H9 (cell line): ENCODE measurements around the gene DPP3. TPM values are rescaled to one million over a fixed set of nuclear protein-coding genes. Genes with fewer than 3 reads are reported as not detected.
A peak's percentile ranks its signal among the peaks of the same experiment; 100 is the strongest.
"Not testable (repeated sequence)": the region's sequence is repeated elsewhere in the genome, so short reads cannot be mapped to it uniquely, and the experiment has no call there.

ENCODE experiments used
- DNase-seq: peaks from one replicate; pipeline ENCODE4 v3.0.0-alpha.2; 2017
- H2AFZ ChIP-seq: one replicate; pipeline ENCODE4 v1.6.1; 2013; ENCODE audit warnings: mild to moderate bottlenecking, low read length, control low read depth, moderate library complexity
- H2AK5ac ChIP-seq: 2 replicates; pipeline ENCODE4 v1.6.1; 2013; ENCODE audit warnings: low read length, control low read depth, mixed read lengths; ENCODE audit not compliant: insufficient read length
- H2BK120ac ChIP-seq: one replicate; pipeline ENCODE4 v1.6.1; 2013; ENCODE audit warnings: low read depth, mild to moderate bottlenecking, low read length, control low read depth, inconsistent platforms; ENCODE audit not compliant: poor library complexity, severe bottlenecking
- H2BK12ac ChIP-seq: 2 replicates; pipeline ENCODE4 v1.6.1; 2013; ENCODE audit warnings: low read length, control low read depth, mixed read lengths, low read depth; ENCODE audit not compliant: insufficient read length
- H2BK15ac ChIP-seq: 2 replicates; pipeline ENCODE4 v1.6.1; 2013; ENCODE audit warnings: low read depth, low read length, control low read depth
- H2BK20ac ChIP-seq: one replicate; pipeline ENCODE4 v1.6.1; 2013; ENCODE audit warnings: low read depth, mild to moderate bottlenecking, low read length, control low read depth, inconsistent platforms; ENCODE audit not compliant: poor library complexity, severe bottlenecking
- H2BK5ac ChIP-seq: 2 replicates; pipeline ENCODE4 v1.6.1; 2013; ENCODE audit warnings: low read length, control low read depth, mixed read lengths; ENCODE audit not compliant: insufficient read length
- H3K14ac ChIP-seq: 2 replicates; pipeline ENCODE4 v1.6.1; 2013; ENCODE audit warnings: low read length, control low read depth; ENCODE audit not compliant: insufficient read depth
- H3K18ac ChIP-seq: 2 replicates; pipeline ENCODE4 v1.6.1; 2013; ENCODE audit warnings: low read depth, mild to moderate bottlenecking, mixed read lengths, low read length, control low read depth; ENCODE audit not compliant: insufficient read length
- H3K23ac ChIP-seq: 2 replicates; pipeline ENCODE4 v1.6.1; 2013; ENCODE audit warnings: low read length, control low read depth, mixed read lengths, low read depth; ENCODE audit not compliant: insufficient read length
- H3K23me2 ChIP-seq: 2 replicates; pipeline ENCODE4 v1.6.1; 2013; ENCODE audit warnings: low read depth, mild to moderate bottlenecking, mixed read lengths, low read length, control low read depth; ENCODE audit not compliant: insufficient read length, poor library complexity, severe bottlenecking
- H3K27ac ChIP-seq: 2 replicates; pipeline ENCODE4 v1.5.1; 2013; ENCODE audit warnings: low read length, control low read depth, mixed read lengths, low read depth; ENCODE audit not compliant: insufficient read length
- H3K27me3 ChIP-seq: 2 replicates; pipeline ENCODE4 v1.6.1; 2013; ENCODE audit warnings: low read length, control low read depth, inconsistent platforms; ENCODE audit not compliant: insufficient read depth
- H3K4ac ChIP-seq: 2 replicates; pipeline ENCODE4 v1.6.1; 2013; ENCODE audit warnings: low read depth, mild to moderate bottlenecking, control low read depth, inconsistent platforms, low read length, moderate library complexity
- H3K4me1 ChIP-seq: 2 replicates; pipeline ENCODE4 v1.6.1; 2013; ENCODE audit warnings: low read length, control low read depth, inconsistent platforms; ENCODE audit not compliant: insufficient read depth
- H3K4me2 ChIP-seq: 2 replicates; pipeline ENCODE4 v1.6.1; 2013; ENCODE audit warnings: low read length, control low read depth, mixed read lengths; ENCODE audit not compliant: insufficient read length, insufficient read depth
- H3K56ac ChIP-seq: 2 replicates; pipeline ENCODE4 v1.6.1; 2013; ENCODE audit warnings: low read depth, mild to moderate bottlenecking, mixed read lengths, low read length, control low read depth; ENCODE audit not compliant: insufficient read length
- H3K79me1 ChIP-seq: 2 replicates; pipeline ENCODE4 v1.6.1; 2013; ENCODE audit warnings: low read depth, mild to moderate bottlenecking, moderate library complexity, low read length, control low read depth, inconsistent platforms; ENCODE audit not compliant: insufficient read depth, poor library complexity, severe bottlenecking
- H3K79me2 ChIP-seq: 2 replicates; pipeline ENCODE4 v1.6.1; 2013; ENCODE audit warnings: low read length, control low read depth, inconsistent platforms; ENCODE audit not compliant: insufficient read depth
- H3K9ac ChIP-seq: 2 replicates; pipeline ENCODE4 v1.6.1; 2013; ENCODE audit warnings: low read length, control low read depth, mixed read lengths; ENCODE audit not compliant: insufficient read length; ENCODE audit errors: extremely low read depth
- H3K9me3 ChIP-seq: one replicate; pipeline ENCODE4 v1.6.1; 2013; ENCODE audit warnings: low read depth, low read length, inconsistent platforms; ENCODE audit not compliant: control insufficient read depth
- H3T11ph ChIP-seq: one replicate; pipeline ENCODE4 v1.6.1; 2013; ENCODE audit warnings: mild to moderate bottlenecking, low read length, control low read depth, inconsistent platforms
- H4K20me1 ChIP-seq: one replicate; pipeline ENCODE4 v1.6.1; 2013; ENCODE audit not compliant: control insufficient read depth, insufficient read length, insufficient read depth
- H4K5ac ChIP-seq: 2 replicates; pipeline ENCODE4 v1.6.1; 2013; ENCODE audit warnings: low read depth, mild to moderate bottlenecking, mixed read lengths, low read length, control low read depth; ENCODE audit not compliant: insufficient read length
- H4K8ac ChIP-seq: replicated peaks from 2 replicates; pipeline ENCODE4 v1.6.1; 2013; ENCODE audit warnings: low read length, control low read depth, mixed read lengths, low read depth; ENCODE audit not compliant: insufficient read length
- H4K91ac ChIP-seq: 2 replicates; pipeline ENCODE4 v1.6.1; 2013; ENCODE audit warnings: low read depth, mild to moderate bottlenecking, moderate library complexity, mixed read lengths, low read length, control low read depth; ENCODE audit not compliant: insufficient read length
- H3K27ac Mint-ChIP-seq, 3 experiments: 2 replicates in 2 of 3; 3 replicates in 1 of 3; pipeline ENCODE4 v1.8.0; 2020 to 2021; ENCODE audit warnings: mixed read lengths in 3 of 3, mild to moderate bottlenecking in 1 of 3, moderate library complexity in 1 of 3
- H3K27me3 Mint-ChIP-seq: 2 replicates; pipeline ENCODE4 v1.8.0; 2021; ENCODE audit warnings: low read depth, mild to moderate bottlenecking, moderate library complexity, mixed read lengths
- H3K36me3 Mint-ChIP-seq, 3 experiments: 2 replicates in 2 of 3; 3 replicates in 1 of 3; pipeline ENCODE4 v1.8.0; 2020 to 2021; ENCODE audit warnings: low read depth in 3 of 3, mixed read lengths in 3 of 3; ENCODE audit not compliant: insufficient read depth in 1 of 3
- H3K4me1 Mint-ChIP-seq, 2 experiments: 2 replicates each; pipeline ENCODE4 v1.8.0; 2020; ENCODE audit warnings: mixed read lengths in 2 of 2
- H3K4me3 Mint-ChIP-seq, 2 experiments: 2 replicates in 1 of 2; 3 replicates in 1 of 2; pipeline ENCODE4 v1.8.0; 2020 to 2021; ENCODE audit warnings: mild to moderate bottlenecking in 2 of 2, mixed read lengths in 2 of 2, moderate library complexity in 1 of 2
- H3K9me3 Mint-ChIP-seq, 2 experiments: 2 replicates in 1 of 2; 3 replicates in 1 of 2; pipeline ENCODE4 v1.8.0; 2020; ENCODE audit warnings: mild to moderate bottlenecking in 2 of 2, mixed read lengths in 2 of 2, moderate library complexity in 1 of 2
- CTCF ChIP-seq: fragments of 200-600 bp; sonication (generic); conservative IDR thresholded peaks from 3 replicates; pipeline ENCODE4 v1.8.0; 2021; ENCODE audit warnings: antibody characterized with exemption, mild to moderate bottlenecking
- WGBS: extraction: QIAGEN DNeasy Blood & Tissue Kit; methylation state at CpG from one replicate; pipeline ENCODE4 v1.1.7; 2013; ENCODE audit warnings: missing lambda C conversion rate, low lambda C conversion rate, mixed read lengths; ENCODE audit not compliant: insufficient read length; ENCODE audit errors: extremely low coverage; 5-methylcytosine and 5-hydroxymethylcytosine counted together
- long read RNA-seq: library from polyadenylated mRNA; unstranded; transcript quantifications from one replicate; pipeline ENCODE4 v2.0.0, GENCODE V29; 2020
- total RNA-seq: library from RNA; stranded (reverse); gene quantifications from 2 replicates; pipeline ENCODE4 v1.2.1, GENCODE V29; 2021

The DPP3 gene
- total RNA-seq: 83.1 and 85.3 TPM in 2 replicates
- long read RNA-seq, transcript DPP3-211 (18 exons, 3,078 nt): major isoform, 337 of 799 reads
- long read RNA-seq, transcript DPP3-209 (18 exons, 2,974 nt): minor isoform, 243 of 799 reads
- long read RNA-seq, partial matches to known transcripts: 71 of 799 reads
- long read RNA-seq, other reads (novel, unspliced or antisense): 144 of 799 reads

- Histone ChIP-seq H3K18ac (peak within 1 kb of the TSS; percentile 78), H3K23ac (no peak within 1 kb of the TSS), H2BK20ac (no peak within 1 kb of the TSS), H3K4ac (no peak within 1 kb of the TSS), H2BK120ac (peak within 1 kb of the TSS; percentile 89), H4K20me1 (no peaks in the 10 kb centered on the region), H2BK5ac (no peak within 1 kb of the TSS), H3K27ac (peak within 1 kb of the TSS; percentile 6), H3K79me1 (no peaks in the 10 kb centered on the region), H3K14ac (peak within 1 kb of the TSS; percentile 84), H3K56ac (no peak within 1 kb of the TSS), H2AFZ (no peak within 1 kb of the TSS), H3T11ph (no peak within 1 kb of the TSS), H3K9me3 (no peaks in the 10 kb centered on the region), H3K23me2 (peaks cover 13% of the 10 kb centered on the region), H3K79me2 (no peaks in the 10 kb centered on the region), H4K8ac (no peak within 1 kb of the TSS), H4K5ac (no peak within 1 kb of the TSS), H3K4me2 (peak within 1 kb of the TSS; percentile 52), H3K27me3 (no peaks in the 10 kb centered on the region), H2BK12ac (no peak within 1 kb of the TSS), H2BK15ac (no peak within 1 kb of the TSS), H2AK5ac (no peak within 1 kb of the TSS), H3K4me1 (no peaks in the 10 kb centered on the region), H4K91ac (no peak within 1 kb of the TSS), H3K9ac (peak within 1 kb of the TSS; percentile 85)
- DNase-seq: peak; percentile 99
- peaks cover 0 to 21% (median 14%) of the 10 kb centered on the region in 3 experiments; a peak in 5 of 7 replicates for H3K36me3 Mint-ChIP-seq
- no peak for TF ChIP-seq CTCF
- H3K27ac Mint-ChIP-seq: peak within 1 kb of the TSS; percentile 85 to 98 (median 90); a peak in 5 of 7 replicates
- H3K27me3 Mint-ChIP-seq: no peaks in the 10 kb centered on the region
- H3K9me3 Mint-ChIP-seq: no peaks in the 10 kb centered on the region
- peaks cover 25 to 29% of the 10 kb centered on the region in 2 experiments for H3K4me1 Mint-ChIP-seq
- peak within 1 kb of the TSS; percentile 91 to 93 for H3K4me3 Mint-ChIP-seq
- no CpG with 5 or more reads among the region's 62 CpGs for WGBS
These were observed at the start of gene DPP3 for GRCh38 chr11:66480117-66480938. TSS of gene DPP3 (plus strand) at chr11:66480434. CDS start at chr11:66482201, 1,767 bp downstream.

GRCh38 chr11:66431287-66431686, 48.9 kb upstream of the DPP3 start:
- H2BK12ac ChIP-seq, H3K9me3 Mint-ChIP-seq, H3K56ac ChIP-seq, H3K4me1 ChIP-seq, H3K79me2 ChIP-seq, H2BK20ac ChIP-seq, H3K27ac ChIP-seq, H3K18ac ChIP-seq, H3K9me3 ChIP-seq, H2BK120ac ChIP-seq, H3K79me1 ChIP-seq, DNase-seq, H3K27me3 ChIP-seq, H2BK5ac ChIP-seq, H4K8ac ChIP-seq, H4K20me1 ChIP-seq, H3K4me1 Mint-ChIP-seq, H3K23me2 ChIP-seq, H3K4ac ChIP-seq, H3K4me3 Mint-ChIP-seq, H4K91ac ChIP-seq, H2BK15ac ChIP-seq, H3K4me2 ChIP-seq, H2AFZ ChIP-seq, H3K23ac ChIP-seq, H3K9ac ChIP-seq, H3K14ac ChIP-seq, H2AK5ac ChIP-seq, H4K5ac ChIP-seq, H3T11ph ChIP-seq, H3K27me3 Mint-ChIP-seq: not testable (repeated sequence)
- Mint-ChIP-seq H3K27ac (peak overlapping the region in 1 of 3 experiments; percentile 1; a peak in 1 of 7 replicates), H3K36me3 (peaks cover 14 to 29% (median 22%) of the 10 kb centered on the region in 3 experiments; a peak in 6 of 7 replicates)
